Stomach (tissue), 4 donors: ENCODE results near the gene PIP4K2A.

ENCODE experiments used
- CTCF ChIP-seq, 7 experiments: fragments of 450-650 bp in 4 of 7; fragments of 200-600 bp in 3 of 7; sonication (generic) in 3 of 7; IDR thresholded peaks; one replicate each; pipeline ENCODE4 v1.5.1; 2016 to 2019; ENCODE audit warnings: antibody characterized with exemption in 7 of 7, control low read depth in 2 of 7, mild to moderate bottlenecking in 1 of 7
- EP300 ChIP-seq: sonication (generic); formaldehyde crosslinking; IDR thresholded peaks from one replicate; pipeline ENCODE4 v1.6.1; 2017; ENCODE audit warnings: antibody characterized with exemption
- POLR2A ChIP-seq, 4 donors: fragments of 450-650 bp; IDR thresholded peaks; one replicate each; pipeline ENCODE4 v1.6.1; 2016; ENCODE audit warnings: antibody characterized with exemption in 4 of 4, control low read depth in 2 of 4, mild to moderate bottlenecking in 1 of 4, moderate library complexity in 1 of 4
- POLR2AphosphoS5 ChIP-seq, 3 donors: sonication (generic); formaldehyde crosslinking; IDR thresholded peaks; one replicate each; pipeline ENCODE4 v1.6.1; 2016; ENCODE audit warnings: antibody characterized with exemption in 3 of 3

GRCh38 chr10:22556774-22557173 is 157.6 kb downstream of the PIP4K2A start:
- TF ChIP-seq CTCF (IDR thresholded peaks at IDR 0.05) (no peak), POLR2AphosphoS5 (IDR thresholded peaks at IDR 0.05) (no peak), POLR2A (IDR thresholded peaks at IDR 0.05) (no peak), EP300 (no peak)
